ENCODE measurements around the gene PPARD. TPM values are rescaled to one million over a fixed set of nuclear protein-coding genes. Genes with fewer than 3 reads are reported as not detected.

The PPARD gene
- total RNA-seq, 1 experiment from 2014 or later: 26.8 TPM

DNA sequence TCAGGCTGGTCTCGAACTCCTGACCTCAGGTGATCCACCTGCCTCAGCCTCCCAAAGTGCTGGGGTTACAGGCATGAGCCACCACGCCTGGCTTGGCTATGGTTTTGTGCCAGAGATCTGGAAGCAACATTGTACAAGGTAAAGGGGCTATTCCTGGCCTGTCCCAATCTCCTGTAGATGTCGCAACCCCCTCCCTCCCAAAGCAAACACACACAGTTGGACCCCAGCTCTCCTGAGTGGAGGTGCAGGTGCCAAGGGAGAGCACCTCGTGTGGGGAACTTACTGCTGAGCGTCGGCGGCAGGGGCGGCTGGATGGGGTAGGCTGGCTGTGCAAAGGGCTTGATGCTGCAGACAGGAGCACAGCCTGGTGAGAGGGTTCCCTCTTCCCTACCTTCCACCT lies 134.7 kb downstream of the PPARD start:
- CTCF ChIA-PET: interaction anchor here (0.6 kb wide), 1 partner anchor 738 kb away, joined by 3 read pairs; no protein-coding TSS in a partner anchor
- TF ChIP-seq, protein P1, sequence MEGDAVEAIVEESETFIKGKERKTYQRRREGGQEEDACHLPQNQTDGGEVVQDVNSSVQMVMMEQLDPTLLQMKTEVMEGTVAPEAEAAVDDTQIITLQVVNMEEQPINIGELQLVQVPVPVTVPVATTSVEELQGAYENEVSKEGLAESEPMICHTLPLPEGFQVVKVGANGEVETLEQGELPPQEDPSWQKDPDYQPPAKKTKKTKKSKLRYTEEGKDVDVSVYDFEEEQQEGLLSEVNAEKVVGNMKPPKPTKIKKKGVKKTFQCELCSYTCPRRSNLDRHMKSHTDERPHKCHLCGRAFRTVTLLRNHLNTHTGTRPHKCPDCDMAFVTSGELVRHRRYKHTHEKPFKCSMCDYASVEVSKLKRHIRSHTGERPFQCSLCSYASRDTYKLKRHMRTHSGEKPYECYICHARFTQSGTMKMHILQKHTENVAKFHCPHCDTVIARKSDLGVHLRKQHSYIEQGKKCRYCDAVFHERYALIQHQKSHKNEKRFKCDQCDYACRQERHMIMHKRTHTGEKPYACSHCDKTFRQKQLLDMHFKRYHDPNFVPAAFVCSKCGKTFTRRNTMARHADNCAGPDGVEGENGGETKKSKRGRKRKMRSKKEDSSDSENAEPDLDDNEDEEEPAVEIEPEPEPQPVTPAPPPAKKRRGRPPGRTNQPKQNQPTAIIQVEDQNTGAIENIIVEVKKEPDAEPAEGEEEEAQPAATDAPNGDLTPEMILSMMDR (IDR thresholded peaks at IDR 0.05; ENCODE audit: unreplicated experiment): no peak
- BruUV-seq (replicated peaks): no TSS peak

More for the DNA sequence above, 134.7 kb downstream of the PPARD start:
- H3K36me3 Mint-ChIP-seq (ENCODE audit: insufficient read depth, unreplicated experiment): peaks cover 60% of the 10 kb centered on the region
- peaks cover 4% of the 10 kb centered on the region for H3K4me1 Mint-ChIP-seq (ENCODE audit: low read depth, unreplicated experiment)
- no peaks in the 10 kb centered on the region for H3K27me3 Mint-ChIP-seq (ENCODE audit: unreplicated experiment)
- H3K27ac Mint-ChIP-seq (ENCODE audit: unreplicated experiment): no peak overlapping the region
- intact Hi-C loops (cut with micrococcal nuclease; ENCODE audit: unreplicated experiment): no loop called here
- H3K9me3 Mint-ChIP-seq (ENCODE audit: low read depth, unreplicated experiment): no peaks in the 10 kb centered on the region
- no peak for DNase-seq
- no peak overlapping the region for H3K4me3 Mint-ChIP-seq (ENCODE audit: low read depth, unreplicated experiment)

Small RNA genes lying within 50 kb of the gene (microRNA-seq; reads per million reads assigned to microRNA genes)
- gene MIR7111: 3.2 reads per million

Other genes with a start within 250 kb of the PPARD start
- gene TCP11, start 201.2 kb upstream of the PPARD start, total RNA-seq (2022): not detected in 2 replicates
- 0.44 and 0.47 TPM in 2 replicates for gene SCUBE3, start 128.6 kb upstream of the PPARD start, total RNA-seq (2022)
- 52.0 and 60.0 TPM in 2 replicates for gene ZNF76, start 82.8 kb upstream of the PPARD start, total RNA-seq (2022)
- 15.4 and 18.5 TPM in 2 replicates for gene DEF6, start 44.7 kb upstream of the PPARD start, total RNA-seq (2022)
- 10.4 and 10.9 TPM in 2 replicates for gene FANCE, start 109.8 kb downstream of the PPARD start, total RNA-seq (2022)
- gene RPL10A, start 125.8 kb downstream of the PPARD start, total RNA-seq (2022): 789 and 828 TPM in 2 replicates
- 27.3 and 28.3 TPM in 2 replicates for gene TEAD3, start 154.5 kb downstream of the PPARD start, total RNA-seq (2022)
- gene TULP1, start 170.3 kb downstream of the PPARD start, total RNA-seq (2022): not detected in 2 replicates

Data from Calu3 (cell line).